Measurements from ENCODE around the gene ROR2.

- TF ChIP-seq CTCF (IDR thresholded peaks at IDR 0.05) (no peak), EP300 (IDR thresholded peaks at IDR 0.05; ENCODE audit: low read depth) (no peak), POLR2A (IDR thresholded peaks at IDR 0.05) (no peak), POLR2AphosphoS5 (IDR thresholded peaks at IDR 0.05) (no peak)
Observed at GRCh38 chr9:91714874-91715615, 235.0 kb downstream of the ROR2 start.
